H9 (cell line): ENCODE data around the gene LARP1. TPM values are rescaled to one million over a fixed set of nuclear protein-coding genes. Genes with fewer than 3 reads are reported as not detected.

Experiments used
- DNase-seq: peaks from one replicate; pipeline ENCODE4 v3.0.0-alpha.2; 2017
- H2AFZ ChIP-seq: one replicate; pipeline ENCODE4 v1.6.1; 2013; ENCODE audit warnings: mild to moderate bottlenecking, low read length, control low read depth, moderate library complexity
- H2AK5ac ChIP-seq: 2 replicates; pipeline ENCODE4 v1.6.1; 2013; ENCODE audit warnings: low read length, control low read depth, mixed read lengths; ENCODE audit not compliant: insufficient read length
- H2BK120ac ChIP-seq: one replicate; pipeline ENCODE4 v1.6.1; 2013; ENCODE audit warnings: low read depth, mild to moderate bottlenecking, low read length, control low read depth, inconsistent platforms; ENCODE audit not compliant: poor library complexity, severe bottlenecking
- H2BK12ac ChIP-seq: 2 replicates; pipeline ENCODE4 v1.6.1; 2013; ENCODE audit warnings: low read length, control low read depth, mixed read lengths, low read depth; ENCODE audit not compliant: insufficient read length
- H2BK15ac ChIP-seq: 2 replicates; pipeline ENCODE4 v1.6.1; 2013; ENCODE audit warnings: low read depth, low read length, control low read depth
- H2BK20ac ChIP-seq: one replicate; pipeline ENCODE4 v1.6.1; 2013; ENCODE audit warnings: low read depth, mild to moderate bottlenecking, low read length, control low read depth, inconsistent platforms; ENCODE audit not compliant: poor library complexity, severe bottlenecking
- H2BK5ac ChIP-seq: 2 replicates; pipeline ENCODE4 v1.6.1; 2013; ENCODE audit warnings: low read length, control low read depth, mixed read lengths; ENCODE audit not compliant: insufficient read length
- H3K14ac ChIP-seq: 2 replicates; pipeline ENCODE4 v1.6.1; 2013; ENCODE audit warnings: low read length, control low read depth; ENCODE audit not compliant: insufficient read depth
- H3K18ac ChIP-seq: 2 replicates; pipeline ENCODE4 v1.6.1; 2013; ENCODE audit warnings: low read depth, mild to moderate bottlenecking, mixed read lengths, low read length, control low read depth; ENCODE audit not compliant: insufficient read length
- H3K23ac ChIP-seq: 2 replicates; pipeline ENCODE4 v1.6.1; 2013; ENCODE audit warnings: low read length, control low read depth, mixed read lengths, low read depth; ENCODE audit not compliant: insufficient read length
- H3K23me2 ChIP-seq: 2 replicates; pipeline ENCODE4 v1.6.1; 2013; ENCODE audit warnings: low read depth, mild to moderate bottlenecking, mixed read lengths, low read length, control low read depth; ENCODE audit not compliant: insufficient read length, poor library complexity, severe bottlenecking
- H3K27ac ChIP-seq: 2 replicates; pipeline ENCODE4 v1.5.1; 2013; ENCODE audit warnings: low read length, control low read depth, mixed read lengths, low read depth; ENCODE audit not compliant: insufficient read length
- H3K27me3 ChIP-seq: 2 replicates; pipeline ENCODE4 v1.6.1; 2013; ENCODE audit warnings: low read length, control low read depth, inconsistent platforms; ENCODE audit not compliant: insufficient read depth
- H3K4ac ChIP-seq: 2 replicates; pipeline ENCODE4 v1.6.1; 2013; ENCODE audit warnings: low read depth, mild to moderate bottlenecking, control low read depth, inconsistent platforms, low read length, moderate library complexity
- H3K4me1 ChIP-seq: 2 replicates; pipeline ENCODE4 v1.6.1; 2013; ENCODE audit warnings: low read length, control low read depth, inconsistent platforms; ENCODE audit not compliant: insufficient read depth
- H3K4me2 ChIP-seq: 2 replicates; pipeline ENCODE4 v1.6.1; 2013; ENCODE audit warnings: low read length, control low read depth, mixed read lengths; ENCODE audit not compliant: insufficient read length, insufficient read depth
- H3K56ac ChIP-seq: 2 replicates; pipeline ENCODE4 v1.6.1; 2013; ENCODE audit warnings: low read depth, mild to moderate bottlenecking, mixed read lengths, low read length, control low read depth; ENCODE audit not compliant: insufficient read length
- H3K79me1 ChIP-seq: 2 replicates; pipeline ENCODE4 v1.6.1; 2013; ENCODE audit warnings: low read depth, mild to moderate bottlenecking, moderate library complexity, low read length, control low read depth, inconsistent platforms; ENCODE audit not compliant: insufficient read depth, poor library complexity, severe bottlenecking
- H3K79me2 ChIP-seq: 2 replicates; pipeline ENCODE4 v1.6.1; 2013; ENCODE audit warnings: low read length, control low read depth, inconsistent platforms; ENCODE audit not compliant: insufficient read depth
- H3K9ac ChIP-seq: 2 replicates; pipeline ENCODE4 v1.6.1; 2013; ENCODE audit warnings: low read length, control low read depth, mixed read lengths; ENCODE audit not compliant: insufficient read length; ENCODE audit errors: extremely low read depth
- H3K9me3 ChIP-seq: one replicate; pipeline ENCODE4 v1.6.1; 2013; ENCODE audit warnings: low read depth, low read length, inconsistent platforms; ENCODE audit not compliant: control insufficient read depth
- H3T11ph ChIP-seq: one replicate; pipeline ENCODE4 v1.6.1; 2013; ENCODE audit warnings: mild to moderate bottlenecking, low read length, control low read depth, inconsistent platforms
- H4K20me1 ChIP-seq: one replicate; pipeline ENCODE4 v1.6.1; 2013; ENCODE audit not compliant: control insufficient read depth, insufficient read length, insufficient read depth
- H4K5ac ChIP-seq: 2 replicates; pipeline ENCODE4 v1.6.1; 2013; ENCODE audit warnings: low read depth, mild to moderate bottlenecking, mixed read lengths, low read length, control low read depth; ENCODE audit not compliant: insufficient read length
- H4K8ac ChIP-seq: replicated peaks from 2 replicates; pipeline ENCODE4 v1.6.1; 2013; ENCODE audit warnings: low read length, control low read depth, mixed read lengths, low read depth; ENCODE audit not compliant: insufficient read length
- H4K91ac ChIP-seq: 2 replicates; pipeline ENCODE4 v1.6.1; 2013; ENCODE audit warnings: low read depth, mild to moderate bottlenecking, moderate library complexity, mixed read lengths, low read length, control low read depth; ENCODE audit not compliant: insufficient read length
- H3K27ac Mint-ChIP-seq, 3 experiments: 2 replicates in 2 of 3; 3 replicates in 1 of 3; pipeline ENCODE4 v1.8.0; 2020 to 2021; ENCODE audit warnings: mixed read lengths in 3 of 3, mild to moderate bottlenecking in 1 of 3, moderate library complexity in 1 of 3
- H3K27me3 Mint-ChIP-seq: 2 replicates; pipeline ENCODE4 v1.8.0; 2021; ENCODE audit warnings: low read depth, mild to moderate bottlenecking, moderate library complexity, mixed read lengths
- H3K36me3 Mint-ChIP-seq, 3 experiments: 2 replicates in 2 of 3; 3 replicates in 1 of 3; pipeline ENCODE4 v1.8.0; 2020 to 2021; ENCODE audit warnings: low read depth in 3 of 3, mixed read lengths in 3 of 3; ENCODE audit not compliant: insufficient read depth in 1 of 3
- H3K4me1 Mint-ChIP-seq, 2 experiments: 2 replicates each; pipeline ENCODE4 v1.8.0; 2020; ENCODE audit warnings: mixed read lengths in 2 of 2
- H3K4me3 Mint-ChIP-seq, 2 experiments: 2 replicates in 1 of 2; 3 replicates in 1 of 2; pipeline ENCODE4 v1.8.0; 2020 to 2021; ENCODE audit warnings: mild to moderate bottlenecking in 2 of 2, mixed read lengths in 2 of 2, moderate library complexity in 1 of 2
- H3K9me3 Mint-ChIP-seq, 2 experiments: 2 replicates in 1 of 2; 3 replicates in 1 of 2; pipeline ENCODE4 v1.8.0; 2020; ENCODE audit warnings: mild to moderate bottlenecking in 2 of 2, mixed read lengths in 2 of 2, moderate library complexity in 1 of 2
- CTCF ChIP-seq: fragments of 200-600 bp; sonication (generic); conservative IDR thresholded peaks from 3 replicates; pipeline ENCODE4 v1.8.0; 2021; ENCODE audit warnings: antibody characterized with exemption, mild to moderate bottlenecking
- WGBS: extraction: QIAGEN DNeasy Blood & Tissue Kit; methylation state at CpG from one replicate; pipeline ENCODE4 v1.1.7; 2013; ENCODE audit warnings: missing lambda C conversion rate, low lambda C conversion rate, mixed read lengths; ENCODE audit not compliant: insufficient read length; ENCODE audit errors: extremely low coverage; 5-methylcytosine and 5-hydroxymethylcytosine counted together
- total RNA-seq: library from RNA; stranded (reverse); gene quantifications from 2 replicates; pipeline ENCODE4 v1.2.1, GENCODE V29; 2021

The LARP1 gene
- total RNA-seq, 1 experiment from 2014 or later: 405 TPM

GRCh38 chr5:154815025-154815424, 59.8 kb downstream of the LARP1 start:
- H3K4me1 ChIP-seq: no peaks in the 10 kb centered on the region
- H3K23me2 ChIP-seq: no peaks in the 10 kb centered on the region
- H3K4me1 Mint-ChIP-seq: peaks cover 6 to 23% of the 10 kb centered on the region in 2 experiments
- no peak for DNase-seq
- H3K36me3 Mint-ChIP-seq: peaks cover 56 to 93% (median 89%) of the 10 kb centered on the region in 3 experiments
- no peak overlapping the region for H4K5ac ChIP-seq
- H3K18ac ChIP-seq: no peak overlapping the region
- H3K23ac ChIP-seq: no peak overlapping the region
- no peaks in the 10 kb centered on the region for H3K9me3 Mint-ChIP-seq
- no peak overlapping the region for H2AFZ ChIP-seq
- no peak overlapping the region for H3K4ac ChIP-seq
- no peak overlapping the region for H3K4me3 Mint-ChIP-seq
- H3K4me2 ChIP-seq: no peak overlapping the region
- TF ChIP-seq CTCF: no peak
- peaks cover 2% of the 10 kb centered on the region; the same call in 1 of the 2 replicates for H3K27me3 Mint-ChIP-seq
- no peak overlapping the region for H2BK20ac ChIP-seq
- WGBS: no CpG with 5 or more reads among the region's 11 CpGs
- no peak overlapping the region for H3K9ac ChIP-seq
- no peaks in the 10 kb centered on the region for H3K27me3 ChIP-seq
- H2BK120ac ChIP-seq: no peak overlapping the region
- H3K79me1 ChIP-seq: no peaks in the 10 kb centered on the region
- H2BK12ac ChIP-seq: no peak overlapping the region
- H3K27ac Mint-ChIP-seq: peak overlapping the region; percentile 6 to 91 (median 84); a peak in 4 of 7 replicates
- H3T11ph ChIP-seq: no peak overlapping the region
- H2BK15ac ChIP-seq: no peak overlapping the region
- H3K56ac ChIP-seq: no peak overlapping the region
- no peak overlapping the region for H2AK5ac ChIP-seq
- no peak overlapping the region for H3K27ac ChIP-seq
- no peak overlapping the region for H3K14ac ChIP-seq
- H3K79me2 ChIP-seq: no peaks in the 10 kb centered on the region
- H4K8ac ChIP-seq: no peak overlapping the region
- H2BK5ac ChIP-seq: no peak overlapping the region
- H3K9me3 ChIP-seq: no peaks in the 10 kb centered on the region
- no peak overlapping the region for H4K91ac ChIP-seq
- no peaks in the 10 kb centered on the region for H4K20me1 ChIP-seq
